ENCODE data around the gene NECAB3. TPM values are rescaled to one million over a fixed set of nuclear protein-coding genes. Genes with fewer than 3 reads are reported as not detected.

NECAB3 gene
- total RNA-seq, 2 experiments from 2014 or later, result 62.4 to 79.4 TPM

GRCh38 chr20:33707668-33708067 lies 33.4 kb upstream of the NECAB3 start:
- ChIA-PET CTCF (ENCODE audit: unreplicated experiment) (no interaction called here), POLR2A (no interaction called here)
- H4K20me1 ChIP-seq (ENCODE audit: insufficient read depth, low read length), result no peaks in the 10 kb centered on the region
- H3K4me3 ChIP-seq (ENCODE audit: low read depth, low read length, poor library complexity, severe bottlenecking), result no peak overlapping the region
- BruUV-seq (replicated peaks), result no TSS peak
- H3K9me3 ChIP-seq (ENCODE audit: low read length), result no peaks in the 10 kb centered on the region
- no peak overlapping the region for H3K27ac ChIP-seq (ENCODE audit: low read depth, low read length, poor library complexity, severe bottlenecking)
- intact Hi-C loops (cut with micrococcal nuclease; ENCODE audit: unreplicated experiment), result no loop called here
- H3K4me2 ChIP-seq (ENCODE audit: low read length), result no peak overlapping the region
- TF ChIP-seq CTCF (conservative IDR thresholded peaks at IDR 0.05; ENCODE audit: low read length) (no peak), EZH2phosphoT487 (IDR thresholded peaks at IDR 0.05; ENCODE audit: borderline replicate concordance, low read depth, low read length) (no peak)
- no peak overlapping the region for H2AFZ ChIP-seq (ENCODE audit: low read length)
- peaks cover 5% of the 10 kb centered on the region for H3K4me1 ChIP-seq (ENCODE audit: insufficient read depth, low read length, poor library complexity, severe bottlenecking)
- no peak for DNase-seq (ENCODE audit: low spot score)
- no peaks in the 10 kb centered on the region for H3K9me2 ChIP-seq (ENCODE audit: insufficient read depth, low read length)
- H3K36me3 ChIP-seq (ENCODE audit: insufficient read depth, low read length), result no peaks in the 10 kb centered on the region
- H3K79me2 ChIP-seq (ENCODE audit: insufficient read depth, low read depth, low read length), result no peaks in the 10 kb centered on the region

- H2AFZ ChIP-seq (ENCODE audit: low read length), result no peak overlapping the region
- no peak overlapping the region for H3K4me3 ChIP-seq (ENCODE audit: low read depth, low read length, poor library complexity, severe bottlenecking)
- no peaks in the 10 kb centered on the region for H3K9me2 ChIP-seq (ENCODE audit: insufficient read depth, low read length)
- no peak overlapping the region for H3K4me2 ChIP-seq (ENCODE audit: low read length)
- H3K9me3 ChIP-seq (ENCODE audit: low read length), result no peaks in the 10 kb centered on the region
- BruUV-seq (replicated peaks), result no TSS peak
- no peaks in the 10 kb centered on the region for H3K36me3 ChIP-seq (ENCODE audit: insufficient read depth, low read length)
- DNase-seq (ENCODE audit: low spot score), result no peak
- TF ChIP-seq CTCF (conservative IDR thresholded peaks at IDR 0.05; ENCODE audit: low read length), result no peak
- TF ChIP-seq EZH2phosphoT487 (IDR thresholded peaks at IDR 0.05; ENCODE audit: borderline replicate concordance, low read depth, low read length), result no peak
- H3K79me2 ChIP-seq (ENCODE audit: insufficient read depth, low read depth, low read length), result no peaks in the 10 kb centered on the region
- ChIA-PET CTCF (ENCODE audit: unreplicated experiment) (no interaction called here), POLR2A (interaction anchor here (0.6 to 1.3 kb wide), 4 partner anchors 11 to 36 kb away, joined by 3 to 5 read pairs (median 4); no protein-coding TSS in a partner anchor)
- no peaks in the 10 kb centered on the region for H4K20me1 ChIP-seq (ENCODE audit: insufficient read depth, low read length)
- no peak overlapping the region for H3K27ac ChIP-seq (ENCODE audit: low read depth, low read length, poor library complexity, severe bottlenecking)
- H3K4me1 ChIP-seq (ENCODE audit: insufficient read depth, low read length, poor library complexity, severe bottlenecking), result peaks cover 5% of the 10 kb centered on the region
- intact Hi-C loops (cut with micrococcal nuclease; ENCODE audit: unreplicated experiment), result no loop called here
Measured at GRCh38 chr20:33704197-33704924, 30.1 kb upstream of the NECAB3 start.

- no peak overlapping the region for H3K27ac ChIP-seq (ENCODE audit: low read depth, low read length, poor library complexity, severe bottlenecking)
- no peak overlapping the region for H2AFZ ChIP-seq (ENCODE audit: low read length)
- H3K9me3 ChIP-seq (ENCODE audit: low read length), result no peaks in the 10 kb centered on the region
- TF ChIP-seq CTCF (conservative IDR thresholded peaks at IDR 0.05; ENCODE audit: low read length) (no peak), EZH2phosphoT487 (IDR thresholded peaks at IDR 0.05; ENCODE audit: borderline replicate concordance, low read depth, low read length) (no peak)
- H3K4me1 ChIP-seq (ENCODE audit: insufficient read depth, low read length, poor library complexity, severe bottlenecking), result peaks cover 5% of the 10 kb centered on the region
- no peak overlapping the region for H3K4me3 ChIP-seq (ENCODE audit: low read depth, low read length, poor library complexity, severe bottlenecking)
- H3K4me2 ChIP-seq (ENCODE audit: low read length), result no peak overlapping the region
- no peaks in the 10 kb centered on the region for H4K20me1 ChIP-seq (ENCODE audit: insufficient read depth, low read length)
- H3K36me3 ChIP-seq (ENCODE audit: insufficient read depth, low read length), result no peaks in the 10 kb centered on the region
- H3K9me2 ChIP-seq (ENCODE audit: insufficient read depth, low read length), result no peaks in the 10 kb centered on the region
- no TSS peak for BruUV-seq (replicated peaks)
- DNase-seq (ENCODE audit: low spot score), result no peak
- CTCF ChIA-PET (ENCODE audit: unreplicated experiment), result no interaction called here
- no peaks in the 10 kb centered on the region for H3K79me2 ChIP-seq (ENCODE audit: insufficient read depth, low read depth, low read length)
- intact Hi-C loops (cut with micrococcal nuclease; ENCODE audit: unreplicated experiment), result no loop called here
- POLR2A ChIA-PET, result interaction anchor here (0.6 to 1.3 kb wide), 2 partner anchors 12 to 26 kb away, joined by 3 to 5 read pairs; no protein-coding TSS in a partner anchor
Measured at GRCh38 chr20:33703498-33704137, 29.4 kb upstream of the NECAB3 start.
